Neural cell (in vitro differentiated cells): ENCODE data around the gene ZNF638.

ENCODE experiments used
- EP300 ChIP-seq: fragments of 450-650 bp; conservative IDR thresholded peaks from 2 replicates; pipeline ENCODE4 v1.6.1; 2014; ENCODE audit warnings: antibody characterized with exemption, mild to moderate bottlenecking, moderate library complexity; ENCODE audit not compliant: poor library complexity, severe bottlenecking
- EZH2 ChIP-seq: fragments of 200-600, 300-800 bp; shearing (Covaris generic), sonication (generic); IDR thresholded peaks from 2 replicates; pipeline ENCODE4 v1.6.1; 2014; ENCODE audit warnings: antibody characterized with exemption, low read length, borderline replicate concordance, mild to moderate bottlenecking; ENCODE audit not compliant: insufficient read depth, poor library complexity, severe bottlenecking
- POLR2AphosphoS5 ChIP-seq: IDR thresholded peaks from 2 replicates; pipeline ENCODE4 v1.6.1; 2012
- SMC3 ChIP-seq: fragments of 450-650 bp; conservative IDR thresholded peaks from 2 replicates; pipeline ENCODE4 v1.6.1; 2014; ENCODE audit warnings: antibody characterized with exemption, mild to moderate bottlenecking, moderate library complexity; ENCODE audit not compliant: poor library complexity
- TF ChIP-seq, protein P1 (sequence below): fragments of 450-650 bp; IDR thresholded peaks from 2 replicates; pipeline ENCODE4 v1.5.1; 2014; ENCODE audit warnings: antibody characterized with exemption, mild to moderate bottlenecking, moderate library complexity; ENCODE audit not compliant: poor library complexity, severe bottlenecking

DNA sequence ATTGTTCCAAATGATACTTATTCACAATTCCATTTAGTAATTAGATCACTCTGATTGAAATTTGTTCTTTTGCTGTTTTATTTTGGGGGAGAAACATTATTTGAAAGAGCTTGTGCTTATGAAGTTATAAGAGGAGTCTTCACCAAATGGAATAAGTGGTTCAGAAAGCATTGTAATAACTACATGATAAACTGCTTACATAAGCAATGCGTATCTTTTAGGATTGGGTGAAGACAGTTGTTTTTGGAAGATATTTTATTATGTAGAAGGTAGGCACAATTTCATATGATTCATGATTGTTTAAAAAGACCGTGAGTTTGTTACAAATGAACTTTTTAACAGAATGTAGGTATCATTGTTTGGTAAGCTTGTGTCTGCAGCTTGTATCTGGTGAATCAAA lies 14.5 kb downstream of the ZNF638 start:
- TF ChIP-seq, protein P1, sequence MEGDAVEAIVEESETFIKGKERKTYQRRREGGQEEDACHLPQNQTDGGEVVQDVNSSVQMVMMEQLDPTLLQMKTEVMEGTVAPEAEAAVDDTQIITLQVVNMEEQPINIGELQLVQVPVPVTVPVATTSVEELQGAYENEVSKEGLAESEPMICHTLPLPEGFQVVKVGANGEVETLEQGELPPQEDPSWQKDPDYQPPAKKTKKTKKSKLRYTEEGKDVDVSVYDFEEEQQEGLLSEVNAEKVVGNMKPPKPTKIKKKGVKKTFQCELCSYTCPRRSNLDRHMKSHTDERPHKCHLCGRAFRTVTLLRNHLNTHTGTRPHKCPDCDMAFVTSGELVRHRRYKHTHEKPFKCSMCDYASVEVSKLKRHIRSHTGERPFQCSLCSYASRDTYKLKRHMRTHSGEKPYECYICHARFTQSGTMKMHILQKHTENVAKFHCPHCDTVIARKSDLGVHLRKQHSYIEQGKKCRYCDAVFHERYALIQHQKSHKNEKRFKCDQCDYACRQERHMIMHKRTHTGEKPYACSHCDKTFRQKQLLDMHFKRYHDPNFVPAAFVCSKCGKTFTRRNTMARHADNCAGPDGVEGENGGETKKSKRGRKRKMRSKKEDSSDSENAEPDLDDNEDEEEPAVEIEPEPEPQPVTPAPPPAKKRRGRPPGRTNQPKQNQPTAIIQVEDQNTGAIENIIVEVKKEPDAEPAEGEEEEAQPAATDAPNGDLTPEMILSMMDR: no peak
- TF ChIP-seq SMC3 (no peak), EZH2 (no peak), EP300 (no peak), POLR2AphosphoS5 (no peak)
